Measurements from ENCODE around the gene TFF3.

TFF3 gene

GRCh38 chr21:42287193-42288083, 27.8 kb downstream of the TFF3 start:
- DNase-seq = no peak

GRCh38 chr21:42286416-42286815, 28.8 kb downstream of the TFF3 start:
- no peak for DNase-seq

DNA sequence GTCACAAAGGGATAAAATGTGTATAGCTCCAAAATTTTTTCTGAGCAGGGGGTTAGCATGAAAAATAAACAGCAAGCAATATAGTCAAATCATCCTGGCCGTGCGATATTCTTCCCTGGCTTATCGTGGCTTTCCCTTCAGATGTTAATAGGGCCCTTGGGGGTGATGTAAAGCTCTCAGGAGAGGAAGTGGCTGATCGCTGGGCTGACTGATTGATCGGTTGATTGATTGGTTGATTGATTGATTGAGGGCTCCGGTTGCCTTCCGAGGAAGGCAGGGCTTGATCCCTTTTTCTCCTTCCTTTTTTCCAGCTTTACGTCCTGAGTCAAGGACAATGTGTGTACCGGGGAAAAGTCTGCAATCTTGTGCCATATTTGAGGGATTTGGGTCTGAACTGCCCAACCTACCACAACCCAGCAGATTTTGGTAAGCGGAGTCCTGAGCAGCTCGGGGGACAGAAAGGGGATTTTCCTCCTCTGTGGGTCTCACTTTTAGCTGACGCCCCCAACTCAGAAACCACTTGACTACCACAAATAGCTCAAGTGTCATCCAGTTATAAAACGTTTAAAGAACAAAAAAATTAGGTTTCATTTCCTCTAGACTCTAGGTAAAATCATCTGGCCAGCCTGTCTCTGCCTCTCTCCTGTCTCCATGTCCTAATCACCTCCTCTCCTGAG, 29.5 kb downstream of the TFF3 start:
- no peak for DNase-seq

DNA sequence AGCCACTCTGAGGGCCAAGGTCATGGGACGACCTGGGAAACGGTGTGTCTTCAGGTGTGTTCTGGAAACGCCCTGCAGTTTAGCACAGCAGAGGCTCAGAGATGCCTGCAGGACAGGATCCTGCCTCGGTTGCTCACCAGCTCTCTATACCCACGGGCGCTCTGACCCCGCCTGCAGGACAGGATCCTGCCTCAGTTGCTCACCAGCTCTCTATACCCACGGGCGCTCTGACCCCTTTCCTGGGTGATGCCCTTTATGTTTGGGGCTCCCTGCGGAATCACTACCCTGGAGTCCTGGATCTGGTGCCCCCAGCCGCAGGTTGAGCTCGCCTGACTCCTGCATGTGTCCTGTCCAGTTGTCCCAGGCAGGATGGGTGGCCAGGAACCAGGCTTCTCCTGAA, 32.5 kb downstream of the TFF3 start:
- no peak for DNase-seq

- DNase-seq = no peak
These were observed 33.2 kb downstream of the TFF3 start for GRCh38 chr21:42282021-42282420.

DNA sequence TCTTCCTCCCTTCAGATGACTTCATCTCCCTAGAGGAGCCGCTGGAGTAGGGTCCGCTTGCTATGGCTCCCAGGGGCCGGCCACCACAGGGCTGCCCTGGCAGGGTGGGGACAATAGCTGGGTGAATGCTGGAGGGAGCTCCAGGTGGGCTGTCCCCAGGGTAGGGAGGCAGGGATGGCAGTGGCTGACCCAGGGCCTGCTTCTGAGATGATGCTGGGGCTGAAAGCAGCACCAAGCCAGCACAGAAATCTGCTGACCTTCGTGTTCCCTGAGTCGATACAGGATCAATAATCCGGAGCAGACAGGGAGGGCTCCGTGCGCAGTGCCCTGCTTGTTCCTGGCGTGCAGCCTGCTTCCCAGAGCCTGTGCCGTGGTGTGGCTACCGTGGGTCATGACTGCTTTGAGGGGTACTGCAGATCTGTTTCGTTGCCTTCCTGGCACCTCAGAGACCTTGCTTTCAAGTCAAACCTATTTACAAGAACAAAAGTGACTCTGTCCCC, 34.0 kb downstream of the TFF3 start:
- DNase-seq = no peak

DNA sequence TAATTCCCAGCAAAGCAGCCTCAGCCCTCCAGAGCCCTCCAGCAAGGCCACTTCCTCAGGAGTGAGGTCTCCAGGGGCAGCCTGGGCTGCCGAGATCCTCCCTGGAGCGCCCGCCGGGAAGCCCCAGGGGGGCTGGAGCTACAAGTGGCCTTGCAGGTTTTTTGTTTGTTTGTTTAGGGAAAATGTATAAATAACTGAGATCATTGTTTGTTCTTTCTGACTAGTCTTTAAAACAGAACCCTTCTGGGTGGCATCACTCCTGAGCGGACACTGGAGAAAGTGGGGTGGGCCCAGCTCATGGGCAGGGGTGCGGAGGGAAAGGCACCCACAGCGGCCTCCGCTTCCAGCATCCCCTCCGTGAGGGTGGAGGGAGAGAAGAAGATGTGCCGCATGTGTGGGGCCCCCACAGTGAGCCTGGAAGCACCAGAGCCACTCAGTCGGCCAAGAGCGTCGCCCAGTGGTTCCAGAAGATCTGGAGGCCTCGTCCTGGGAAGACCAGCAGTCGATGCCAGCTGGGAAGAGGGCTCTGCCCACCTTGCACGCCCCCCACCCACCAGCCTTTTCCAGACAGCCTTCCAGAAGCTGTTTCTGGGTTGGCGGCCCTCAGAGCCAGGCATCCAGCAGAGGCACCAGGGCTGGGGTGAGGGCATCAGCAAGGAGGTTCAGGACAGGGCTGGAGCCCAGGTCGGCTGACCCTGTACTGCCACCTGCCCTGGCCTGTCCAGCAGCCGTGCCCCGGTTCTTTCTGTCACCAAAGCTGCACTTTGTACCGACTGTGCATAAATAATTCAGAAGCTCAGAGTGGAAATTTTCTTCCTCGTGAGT, 34.6 kb downstream of the TFF3 start:
- DNase-seq = no peak

DNA sequence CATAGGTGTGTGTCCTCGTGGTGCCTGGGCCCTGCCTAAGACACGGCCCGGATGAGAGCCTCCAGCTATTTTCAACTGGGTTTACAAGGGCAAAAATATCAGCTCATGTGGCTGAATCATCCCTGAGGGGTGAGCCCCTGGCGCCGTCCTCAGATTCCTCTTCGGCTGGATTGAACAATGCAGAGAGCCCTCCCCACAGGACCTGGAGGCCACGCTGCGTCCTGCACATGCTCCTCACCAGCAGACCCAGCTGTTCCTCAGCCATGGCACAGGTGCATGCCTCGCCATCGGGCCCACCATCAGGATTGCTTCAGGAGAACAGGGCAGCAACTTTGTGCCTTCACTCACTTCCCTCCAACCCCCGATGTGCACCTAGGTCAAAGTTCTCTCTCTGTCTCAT, 35.3 kb downstream of the TFF3 start:
- DNase-seq = no peak

DNA sequence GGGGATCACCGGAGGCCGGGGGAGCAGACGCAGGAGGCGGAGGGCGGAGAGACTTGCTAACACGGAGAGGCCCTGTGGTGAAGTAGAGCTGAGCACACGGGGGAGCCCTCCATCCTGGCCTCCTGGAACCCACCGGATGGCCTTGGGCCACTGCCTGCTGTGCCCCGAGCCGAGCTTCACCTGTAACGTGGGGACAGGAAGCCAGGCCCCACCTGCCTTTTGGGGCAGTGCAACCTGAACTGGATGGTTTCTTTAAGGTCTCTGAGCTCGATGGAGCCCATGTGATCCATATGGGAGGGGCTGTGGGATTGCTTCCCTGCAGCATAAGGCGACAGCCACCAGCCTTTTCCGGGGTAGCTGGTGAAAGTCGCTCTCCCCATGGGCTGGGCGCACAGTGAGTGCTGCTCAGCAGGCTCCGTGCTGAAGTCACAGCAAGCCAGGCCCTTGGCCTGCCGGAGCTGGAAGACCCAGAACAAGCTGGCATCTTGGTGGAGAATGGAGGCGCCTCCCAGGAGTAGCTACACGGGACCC, 35.8 kb downstream of the TFF3 start:
- DNase-seq = no peak

GRCh38 chr21:42278451-42279149, 36.6 kb downstream of the TFF3 start:
- DNase-seq = no peak

- no peak for DNase-seq
These were observed 37.6 kb downstream of the TFF3 start for GRCh38 chr21:42277593-42277992.

GRCh38 chr21:42276526-42277154, 38.6 kb downstream of the TFF3 start:
- DNase-seq = no peak

- DNase-seq = no peak
These were observed 39.1 kb downstream of the TFF3 start for GRCh38 chr21:42276076-42276475.

GRCh38 chr21:42272984-42273600, 42.1 kb downstream of the TFF3 start:
- no peak for DNase-seq

- DNase-seq = no peak
These were observed 42.9 kb downstream of the TFF3 start for GRCh38 chr21:42272109-42272962.

- DNase-seq = no peak
These were observed 44.1 kb downstream of the TFF3 start for GRCh38 chr21:42271065-42271464.

DNA sequence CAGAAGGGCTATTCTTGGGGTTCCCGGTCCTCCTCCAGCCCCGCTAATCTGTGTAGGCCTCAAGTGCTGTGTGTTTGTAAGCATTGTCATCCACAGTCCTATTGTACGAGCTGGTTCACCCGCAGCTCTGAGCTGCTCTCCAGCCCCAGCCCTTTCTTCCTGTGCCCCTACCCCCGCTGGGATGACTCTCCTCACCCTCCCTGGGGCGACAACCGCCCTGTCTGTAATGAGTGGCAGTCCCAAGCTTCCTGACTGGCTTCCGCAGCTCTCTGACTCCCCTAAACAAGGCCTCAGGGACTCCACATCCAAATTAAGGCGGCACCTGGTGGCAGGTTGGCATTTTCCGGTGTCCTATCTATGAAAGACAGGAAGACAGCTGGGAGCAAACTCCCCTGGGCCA, 45.8 kb downstream of the TFF3 start:
- peak; percentile 13 for DNase-seq

- no peak for DNase-seq
These were observed 48.1 kb downstream of the TFF3 start for GRCh38 chr21:42266971-42267556.

DNA sequence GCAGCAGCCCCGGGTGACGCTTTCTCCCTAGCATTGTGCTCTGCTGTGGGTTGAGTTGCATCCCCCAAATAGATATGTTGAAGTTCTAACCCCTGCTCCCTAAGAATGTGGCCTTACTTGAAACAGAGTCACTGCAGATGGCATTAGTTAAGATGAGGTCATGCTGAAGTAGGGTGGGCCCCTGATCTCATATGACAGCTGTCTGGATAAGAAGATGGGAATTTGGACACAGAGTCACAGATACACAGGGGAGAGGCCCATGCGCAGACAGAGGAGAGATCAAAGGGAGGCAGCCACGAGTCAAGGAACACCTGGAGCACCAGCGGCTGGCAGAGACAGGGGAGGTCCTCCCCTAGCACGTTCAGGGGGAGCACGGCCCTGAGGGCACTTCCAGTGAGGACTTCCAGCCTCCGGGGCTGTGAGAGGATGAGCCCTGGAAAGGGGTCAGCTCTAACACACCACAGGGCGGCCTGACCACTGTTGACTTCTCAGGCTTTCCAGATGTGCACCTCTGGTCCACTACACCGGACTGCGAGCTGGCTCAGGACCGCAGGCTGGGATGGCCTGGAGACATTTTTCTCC, 49.9 kb downstream of the TFF3 start:
- no peak for DNase-seq

Measured in stimulated activated CD4-positive, alpha-beta T cell treated with anti-CD3 and anti-CD28 coated beads, Interleukin-15, amount 100 ng/mL, for 24 hours (primary cell).